ENCODE results near the gene ARL3. TPM values are rescaled to one million over a fixed set of nuclear protein-coding genes. Genes with fewer than 3 reads are reported as not detected.

The ARL3 gene
- polyA plus RNA-seq, 1 experiment = 8.1 TPM

GRCh38 chr10:102715880-102716279, 1.7 kb upstream of the ARL3 start:
- Histone ChIP-seq H3K27me3 (ENCODE audit: control insufficient read depth, insufficient read depth, low read length) (no peaks in the 10 kb centered on the region), H3K4me3 (ENCODE audit: low read depth, low read length) (no peak overlapping the region), H3K36me3 (ENCODE audit: control insufficient read depth, insufficient read depth, low read length) (no peaks in the 10 kb centered on the region)
- POLR2A ChIA-PET = no interaction called here
- CTCF ChIA-PET = interaction anchor here (1.3 to 2.0 kb wide), 2 partner anchors 10 to 46 kb away, joined by 3 to 4 read pairs; no protein-coding TSS in a partner anchor
- DNase-seq (ENCODE audit: low read depth) = no peak
- TF ChIP-seq CTCF (IDR thresholded peaks at IDR 0.05; ENCODE audit: insufficient read depth, low read depth, low read length) = no peak

- POLR2A ChIA-PET = interaction anchor here (0.5 to 0.9 kb wide), 2 partner anchors 13 to 601 kb away, joined by 3 read pairs; no protein-coding TSS in a partner anchor
These were observed 641 bp upstream of the ARL3 start, which contains the start of gene SFXN2 for GRCh38 chr10:102714621-102715455. Gene SFXN2 (plus strand): TSS chr10:102714636. CDS start chr10:102726637, 12,001 bp downstream.

GRCh38 chr10:102713539-102713813, 721 bp downstream of the ARL3 start:
- TF ChIP-seq CTCF (IDR thresholded peaks at IDR 0.05; ENCODE audit: insufficient read depth, low read depth, low read length) = no peak
- Histone ChIP-seq H3K36me3 (ENCODE audit: control insufficient read depth, insufficient read depth, low read length) (no peaks in the 10 kb centered on the region), H3K27me3 (ENCODE audit: control insufficient read depth, insufficient read depth, low read length) (no peaks in the 10 kb centered on the region), H3K4me3 (ENCODE audit: low read depth, low read length) (peak overlapping the region; percentile 94)
- CTCF ChIA-PET = interaction anchor here (0.7 to 6.7 kb wide), 10 partner anchors 11 to 188 kb away, joined by 3 to 72 read pairs (median 4); partner anchors contain the start of gene TRIM8
- no peak for DNase-seq (ENCODE audit: low read depth)
- POLR2A ChIA-PET = interaction anchor here (0.6 to 0.9 kb wide), 2 partner anchors 52 to 164 kb away, joined by 6 to 11 read pairs; no protein-coding TSS in a partner anchor

More at GRCh38 chr10:102714621-102715455, 641 bp upstream of the ARL3 start, which contains the start of gene SFXN2:
- CTCF ChIA-PET = interaction anchor here (0.6 to 6.7 kb wide), 5 partner anchors 9 to 187 kb away, joined by 3 to 72 read pairs (median 5); no protein-coding TSS in a partner anchor
- DNase-seq (ENCODE audit: low read depth) = no peak
- Histone ChIP-seq H3K27me3 (ENCODE audit: control insufficient read depth, insufficient read depth, low read length) (no peaks in the 10 kb centered on the region), H3K36me3 (ENCODE audit: control insufficient read depth, insufficient read depth, low read length) (no peaks in the 10 kb centered on the region), H3K4me3 (ENCODE audit: low read depth, low read length) (peak within 1 kb of the TSS; percentile 94)
- no peak for TF ChIP-seq CTCF (IDR thresholded peaks at IDR 0.05; ENCODE audit: insufficient read depth, low read depth, low read length)

GRCh38 chr10:102712843-102713538, 1.2 kb downstream of the ARL3 start:
- POLR2A ChIA-PET = interaction anchor here (0.6 to 0.9 kb wide), 3 partner anchors 30 to 1461 kb away, joined by 4 to 10 read pairs (median 6); partner anchors contain the start of gene WBP1L
- DNase-seq (ENCODE audit: low read depth) = no peak

More at GRCh38 chr10:102712843-102713538, 1.2 kb downstream of the ARL3 start:
- CTCF ChIA-PET = interaction anchor here (0.7 to 6.7 kb wide), 11 partner anchors 10 to 188 kb away, joined by 3 to 72 read pairs (median 3); partner anchors contain the start of gene TRIM8
- H3K36me3 ChIP-seq (ENCODE audit: control insufficient read depth, insufficient read depth, low read length) = no peaks in the 10 kb centered on the region
- H3K4me3 ChIP-seq (ENCODE audit: low read depth, low read length) = peak overlapping the region; percentile 94
- H3K27me3 ChIP-seq (ENCODE audit: control insufficient read depth, insufficient read depth, low read length) = no peaks in the 10 kb centered on the region
- no peak for TF ChIP-seq CTCF (IDR thresholded peaks at IDR 0.05; ENCODE audit: insufficient read depth, low read depth, low read length)

All from BJ (cell line).